Suppressor macrophage treated with lipopolysaccharide for 1 hour (primary cell): ENCODE data around the gene ATP2B2.

Experiments used
- DNase-seq, 3 donors: peaks; one replicate each; pipeline ENCODE4 v3.0.0-alpha.2; 2020 to 2022

Gene ATP2B2

GRCh38 chr3:10492364-10493201 lies 12.8 kb downstream of the ATP2B2 start:
- DNase-seq, result no peak

GRCh38 chr3:10489746-10490483 lies 15.5 kb downstream of the ATP2B2 start:
- no peak for DNase-seq

- DNase-seq, result no peak
Observed at GRCh38 chr3:10487988-10488633, 17.3 kb downstream of the ATP2B2 start.

DNA sequence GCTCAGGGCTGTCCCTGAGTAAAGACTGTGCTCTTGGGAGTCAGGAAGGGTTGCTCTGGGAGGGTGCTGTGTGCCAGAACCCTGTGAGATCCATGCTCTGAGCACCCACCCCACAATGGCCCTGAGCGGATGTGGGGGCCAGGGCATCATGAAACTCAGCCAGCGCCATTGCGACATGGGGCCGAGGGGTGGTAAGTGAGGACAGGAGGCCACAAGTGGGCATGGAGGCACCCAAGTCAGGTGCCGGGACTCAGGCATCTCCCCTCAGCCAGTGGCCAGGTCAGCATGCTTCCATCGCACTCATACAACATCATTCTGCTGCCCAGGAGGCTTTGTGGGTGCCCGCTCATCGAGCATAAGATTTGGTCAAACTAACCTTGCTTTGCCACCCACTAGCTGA lies 19.6 kb downstream of the ATP2B2 start:
- no peak for DNase-seq

GRCh38 chr3:10485380-10485779 lies 20.0 kb downstream of the ATP2B2 start:
- no peak for DNase-seq

- DNase-seq, result no peak
Observed at GRCh38 chr3:10484709-10485108, 20.7 kb downstream of the ATP2B2 start.

DNA sequence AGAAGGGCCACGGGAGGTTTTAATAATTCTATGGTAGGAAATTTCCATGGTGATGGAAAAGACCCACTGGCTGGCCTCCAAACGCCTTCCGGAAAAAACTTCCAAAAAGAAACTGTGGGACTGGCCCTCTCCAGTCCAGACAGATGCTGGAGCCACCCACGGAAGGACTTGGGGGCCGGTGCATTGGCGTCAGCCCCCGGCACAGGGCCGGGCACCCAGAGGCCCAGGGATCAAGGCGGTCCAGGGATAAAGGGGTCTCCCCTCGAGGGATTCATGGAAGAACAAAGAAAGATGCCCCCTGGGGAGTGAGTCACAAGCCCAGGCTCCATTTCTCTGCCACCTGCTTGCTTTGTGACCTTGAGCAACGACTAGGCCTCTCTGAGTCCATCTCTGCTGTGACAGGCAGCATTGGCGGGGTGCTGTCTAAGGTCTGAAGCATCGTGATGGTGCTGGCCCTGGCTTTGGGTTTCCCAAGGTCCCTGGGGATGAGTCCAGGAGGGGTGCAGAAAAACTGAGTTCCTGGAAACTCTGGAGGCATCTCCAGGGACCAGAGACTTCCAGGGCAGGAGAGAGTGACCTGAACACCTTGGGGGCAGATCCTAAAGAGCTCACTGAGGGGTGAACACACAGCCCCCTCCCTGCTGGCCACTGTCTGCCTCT lies 21.6 kb downstream of the ATP2B2 start:
- DNase-seq, result no peak

DNA sequence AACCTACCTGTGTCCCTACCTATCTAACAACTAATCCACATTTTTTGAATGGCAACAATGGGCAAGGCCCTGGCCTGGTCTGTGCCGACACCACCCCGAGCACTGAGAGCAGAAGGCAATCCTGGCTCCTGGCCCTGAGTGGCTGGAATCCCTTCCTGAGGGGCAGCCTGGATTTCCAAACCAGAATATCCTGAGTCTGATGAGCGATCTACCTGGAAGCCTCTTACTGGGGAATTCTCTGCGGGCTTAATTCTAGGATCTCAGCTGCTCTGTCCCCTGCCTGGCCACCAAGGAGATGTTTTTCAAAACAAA lies 22.1 kb downstream of the ATP2B2 start:
- DNase-seq, result no peak

- DNase-seq, result no peak
Observed at GRCh38 chr3:10482631-10483363, 22.6 kb downstream of the ATP2B2 start.

DNA sequence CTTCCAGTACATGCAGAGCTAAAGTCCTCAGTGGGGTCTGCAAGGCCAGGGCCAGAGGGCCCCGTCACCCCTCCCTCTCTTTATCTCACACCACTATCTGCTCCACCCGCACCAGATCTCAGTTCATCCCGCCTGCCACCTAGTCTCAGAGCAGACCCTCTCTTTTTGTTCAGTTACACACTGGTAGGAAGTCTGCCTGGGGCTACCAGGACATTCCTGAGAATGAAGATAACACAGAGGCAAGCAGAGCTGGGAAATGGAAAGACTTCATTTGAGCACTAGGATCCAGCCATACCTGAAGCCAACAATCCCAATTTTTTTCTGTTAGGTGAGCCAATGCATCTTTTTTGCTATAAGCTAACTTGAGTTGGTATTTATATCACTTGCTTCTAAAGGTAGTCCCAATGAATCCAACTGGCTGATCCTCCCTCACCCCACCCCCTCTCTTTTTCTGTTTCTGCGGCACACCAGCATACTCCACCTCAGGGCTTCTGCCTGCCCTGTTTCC lies 24.5 kb downstream of the ATP2B2 start:
- no peak for DNase-seq

GRCh38 chr3:10479311-10479710 lies 26.1 kb downstream of the ATP2B2 start:
- DNase-seq, result no peak

GRCh38 chr3:10475983-10476382 lies 29.4 kb downstream of the ATP2B2 start:
- no peak for DNase-seq

DNA sequence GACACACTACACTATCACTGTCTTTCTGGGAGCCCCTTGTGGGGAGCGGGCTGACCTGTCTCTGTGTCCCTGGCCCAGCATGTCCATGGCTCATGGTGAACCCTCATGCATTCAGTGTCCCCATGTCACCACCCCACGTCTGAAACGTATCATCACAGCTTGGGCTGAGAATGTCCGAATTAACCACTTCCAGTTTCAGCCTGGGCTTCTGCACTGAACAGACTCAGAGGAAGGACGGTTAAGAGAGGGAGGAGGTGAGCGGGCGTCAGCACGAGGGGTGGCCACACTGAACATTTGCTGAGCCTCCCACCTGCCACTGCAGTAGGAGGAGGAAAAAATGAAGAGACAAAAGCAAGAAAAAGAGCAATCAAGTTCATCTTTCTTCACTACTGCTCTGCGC lies 30.5 kb downstream of the ATP2B2 start:
- DNase-seq, result peak; percentile 36 to 45 (median 43)

GRCh38 chr3:10474275-10474646 lies 31.1 kb downstream of the ATP2B2 start:
- no peak for DNase-seq

DNA sequence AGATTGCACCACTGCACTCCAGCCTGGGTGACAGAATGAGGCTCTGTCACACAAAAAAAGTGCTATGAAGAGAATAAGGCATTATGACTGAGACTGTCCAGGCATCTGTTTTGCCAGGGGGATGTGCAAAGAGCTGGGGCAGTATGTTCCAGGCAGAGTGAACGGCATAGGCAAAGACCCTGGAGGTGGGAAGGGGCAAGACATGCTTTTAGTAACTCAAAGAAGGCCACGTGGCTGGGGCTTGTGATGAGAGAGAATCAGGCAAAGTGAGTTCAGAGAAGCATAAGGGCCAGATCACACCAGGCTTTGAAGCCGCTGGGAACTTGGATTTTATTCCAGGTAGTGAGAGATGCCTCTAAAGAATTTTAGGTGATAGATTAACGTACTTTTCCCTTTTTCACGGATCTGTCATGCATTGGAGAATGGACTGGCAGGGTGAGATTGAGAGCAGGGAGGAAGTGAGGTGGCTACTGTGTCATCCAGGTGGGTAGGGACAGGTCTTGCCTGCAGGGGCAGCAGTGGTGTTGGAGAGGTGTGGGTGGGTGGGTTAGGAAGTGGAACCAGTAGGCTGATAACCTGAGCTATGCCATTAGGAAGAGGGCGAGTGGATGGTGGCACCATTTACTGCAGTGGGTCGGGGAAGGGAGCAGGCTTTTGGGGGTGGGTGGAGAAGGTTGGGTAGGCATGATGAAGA lies 31.7 kb downstream of the ATP2B2 start:
- DNase-seq, result no peak

DNA sequence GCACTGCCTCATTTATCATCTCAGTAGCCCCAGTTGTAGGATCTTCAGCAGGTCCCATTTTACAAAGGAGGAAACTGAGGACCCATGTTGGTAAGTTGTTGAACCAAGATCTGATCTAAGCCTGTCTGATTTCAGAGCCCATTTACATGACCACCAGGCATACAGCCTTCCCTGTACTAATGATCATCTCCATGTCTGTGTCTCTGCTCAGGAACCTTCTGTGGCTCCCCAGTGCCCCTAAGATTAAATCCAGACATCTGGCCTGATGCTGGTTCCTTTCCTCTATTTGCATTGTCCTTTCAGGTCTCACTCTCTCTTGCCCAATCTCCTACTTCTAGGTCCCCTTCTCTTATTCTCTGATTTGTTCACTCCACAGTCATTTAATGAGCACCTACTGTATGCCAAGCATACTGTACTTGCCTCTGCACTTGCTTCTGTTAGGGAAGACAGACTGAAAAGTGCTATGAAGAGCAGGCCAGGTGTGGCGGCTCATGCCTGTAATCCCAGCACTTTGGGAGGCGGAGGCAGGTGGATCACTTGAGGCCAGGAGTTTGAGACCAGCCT lies 32.4 kb downstream of the ATP2B2 start:
- no peak for DNase-seq

DNA sequence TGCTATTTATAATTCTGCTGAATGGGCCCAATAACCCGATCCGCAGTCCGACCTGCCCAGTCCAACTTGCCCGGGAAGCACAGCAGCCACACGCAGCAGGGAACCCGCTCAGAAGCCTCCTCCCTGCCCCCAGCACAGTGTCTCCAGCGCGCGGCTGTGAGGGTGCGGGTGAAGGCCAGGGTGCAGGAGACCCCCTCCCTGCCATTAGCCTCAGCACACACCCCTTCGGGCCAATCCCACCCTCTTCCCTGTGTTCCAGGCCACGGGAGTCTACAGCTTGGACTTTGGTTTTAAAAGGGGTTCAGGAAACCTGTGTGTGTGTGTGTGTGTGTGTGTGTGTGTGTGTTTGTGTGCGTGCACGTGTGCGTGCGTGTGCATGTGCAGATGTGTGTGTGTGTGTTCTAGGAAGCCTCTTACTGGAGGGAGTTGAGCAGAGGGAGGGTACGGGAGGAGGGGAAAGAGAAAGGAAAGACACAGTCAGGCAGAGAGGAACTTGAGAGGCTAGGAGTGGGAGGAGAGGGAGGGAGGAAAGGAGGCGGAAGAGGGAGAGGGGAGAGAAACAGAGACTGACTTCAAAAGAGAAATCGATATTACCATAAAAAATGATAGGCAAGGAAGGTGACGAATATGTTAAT lies 34.2 kb downstream of the ATP2B2 start:
- DNase-seq, result peak; percentile 33 to 41 (median 35)

DNA sequence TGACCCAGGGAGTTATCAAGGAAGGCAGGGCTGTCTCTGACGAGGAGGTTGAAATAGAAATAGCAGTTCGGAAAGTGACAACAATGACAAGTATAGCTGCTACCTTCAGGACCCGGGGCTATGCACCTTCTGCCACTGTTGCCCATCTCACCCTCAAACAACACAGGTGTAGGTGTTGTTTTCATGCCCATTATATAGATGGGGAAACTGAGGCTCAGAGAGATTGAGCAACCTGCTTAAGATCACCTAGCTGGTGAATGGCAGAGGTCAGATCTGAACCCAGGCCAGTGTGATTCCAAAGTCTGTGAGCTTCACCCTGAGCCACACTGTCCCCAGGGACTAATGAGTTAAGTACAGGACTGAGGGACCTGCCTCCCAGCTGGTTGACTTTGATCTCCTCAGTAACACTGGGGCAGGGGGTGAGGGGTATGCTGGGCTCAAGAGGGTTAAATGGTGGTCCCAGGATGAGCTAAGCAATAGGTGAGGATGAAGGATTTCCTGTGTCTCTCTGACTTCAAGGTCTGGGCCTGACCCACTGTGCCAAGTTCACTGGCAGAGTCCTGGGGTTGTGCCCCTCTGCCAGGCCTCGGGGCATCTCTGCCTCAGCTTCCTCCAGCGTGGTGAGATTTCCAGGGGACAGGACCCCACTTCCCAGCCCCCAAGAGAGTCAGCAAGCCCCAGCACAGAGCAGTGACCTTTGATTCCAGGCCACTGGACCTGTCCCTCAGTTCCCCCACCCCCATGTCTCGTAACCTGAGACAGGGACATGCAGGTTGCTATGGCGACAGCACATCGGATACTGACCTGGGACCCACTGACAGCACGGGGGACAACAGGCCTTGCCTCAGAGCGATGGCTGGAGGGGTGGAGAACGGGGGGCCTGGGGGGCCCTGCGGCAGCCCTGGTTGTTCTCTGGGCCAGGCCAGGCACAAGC lies 35.0 kb downstream of the ATP2B2 start:
- DNase-seq, result no peak

GRCh38 chr3:10469441-10470119 lies 35.8 kb downstream of the ATP2B2 start:
- no peak for DNase-seq
